Activated CD8-positive, alpha-beta T cell treated with anti-CD3 and anti-CD28 coated beads for 36 hours (primary cell): ENCODE results near the gene ARPC5. TPM values are rescaled to one million over a fixed set of nuclear protein-coding genes. Genes with fewer than 3 reads are reported as not detected.
"Not testable (repeated sequence)": the region's sequence is repeated elsewhere in the genome, so short reads cannot be mapped to it uniquely, and the experiment has no call there.

Experiments
- ATAC-seq: fragments of 200-7000 bp; cut with Tn5 transposase; one replicate; pipeline ENCODE4 v1.10.0; 2021; ENCODE audit warnings: mild to moderate bottlenecking, moderate library complexity
- CTCF ChIA-PET: fragments of 350-600 bp; sonication (Branson Sonifier 250); formaldehyde crosslinking; loops from one replicate; lab custom pipeline; 2021; ENCODE audit warnings: antibody characterized with exemption; lab: Charles Lee
- POLR2A ChIA-PET: fragments of 350-600 bp; sonication (Branson Sonifier 250); formaldehyde crosslinking; loops from one replicate; lab custom pipeline; 2021; ENCODE audit warnings: antibody characterized with exemption; lab: Charles Lee
- DNase-seq: peaks from one replicate; pipeline ENCODE4 v3.0.0-alpha.2; 2020
- H3K27ac Mint-ChIP-seq: one replicate; pipeline ENCODE4 v1.8.0; 2021; ENCODE audit warnings: mild to moderate bottlenecking, mixed read lengths
- H3K27me3 Mint-ChIP-seq: one replicate; pipeline ENCODE4 v1.8.0; 2021; ENCODE audit warnings: mixed read lengths
- H3K36me3 Mint-ChIP-seq: one replicate; pipeline ENCODE4 v1.8.0; 2021; ENCODE audit warnings: low read depth, mixed read lengths
- H3K4me1 Mint-ChIP-seq: one replicate; pipeline ENCODE4 v1.8.0; 2021; ENCODE audit warnings: low read depth, mixed read lengths
- H3K4me3 Mint-ChIP-seq: one replicate; pipeline ENCODE4 v1.8.0; 2021; ENCODE audit warnings: mild to moderate bottlenecking, moderate library complexity, mixed read lengths
- H3K9me3 Mint-ChIP-seq: one replicate; pipeline ENCODE4 v1.8.0; 2021; ENCODE audit warnings: mixed read lengths
- intact Hi-C: fragments of 100-400 bp; cut with micrococcal nuclease; formaldehyde crosslinking; loops from one replicate; pipeline ENCODE4 v1.10.0; 2022
- total RNA-seq, 2 experiments: library from RNA; stranded (reverse); gene quantifications; one replicate each; pipeline ENCODE4 v1.2.3, GENCODE V29; 2021
- TF ChIP-seq, protein P1 (sequence below): fragments of 200-600 bp; IDR thresholded peaks from one replicate; pipeline ENCODE4 v1.8.0; 2022; ENCODE audit warnings: antibody characterized with exemption, mild to moderate bottlenecking

ARPC5 gene
- 100 to 1,000 TPM; 128 to 134 TPM for total RNA-seq

DNA sequence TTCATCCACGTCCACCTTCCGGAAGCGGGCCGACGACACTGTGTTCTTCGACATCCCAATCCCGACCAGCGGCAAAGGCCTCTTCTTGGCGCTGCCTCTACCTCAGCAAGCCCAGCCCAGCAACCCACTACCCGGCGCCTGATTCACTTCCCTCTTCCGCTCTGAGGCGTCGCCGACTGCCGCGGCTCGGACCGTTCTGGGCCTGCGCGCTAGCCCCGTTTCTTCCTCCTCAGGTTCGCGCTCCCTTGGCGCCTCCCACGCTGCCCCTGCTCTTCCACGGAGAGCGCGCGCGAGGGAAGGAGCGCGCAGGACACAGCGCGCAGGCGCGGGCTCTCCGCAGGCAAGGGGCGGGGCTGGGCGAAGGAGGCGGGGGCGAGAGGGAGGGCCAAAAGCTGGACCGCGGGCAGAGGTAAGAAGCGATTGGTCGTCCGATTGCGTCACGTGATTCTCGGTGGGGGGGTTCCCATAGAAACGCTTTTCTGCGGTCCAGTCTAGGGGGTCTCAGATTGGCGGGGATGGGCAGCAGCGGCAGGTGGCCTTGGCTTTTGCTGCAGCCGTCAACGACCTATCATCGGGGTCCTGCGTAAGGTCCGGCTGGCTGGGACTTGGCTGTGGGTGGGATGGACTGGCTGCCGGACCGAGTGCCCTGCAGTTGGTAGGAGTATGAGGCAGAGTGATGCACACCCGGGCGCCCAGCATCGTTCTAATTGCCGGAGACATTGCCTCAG, at the start of gene ARPC5:
Gene ARPC5, minus strand, starts transcription at position 178 of the 728 bp plus-strand sequence. Its CDS starts 124 bp downstream, at position 54.
- intact Hi-C loops: no loop called here
- ATAC-seq: peak; percentile 89
- Mint-ChIP-seq H3K4me3 (peak within 1 kb of the TSS; percentile 89), H3K36me3 (peaks cover 16% of the 10 kb centered on the region), H3K4me1 (peaks cover 38% of the 10 kb centered on the region), H3K9me3 (no peaks in the 10 kb centered on the region), H3K27me3 (no peaks in the 10 kb centered on the region), H3K27ac (peak within 1 kb of the TSS; percentile 98)
- POLR2A ChIA-PET: interaction anchor here (2.0 kb wide), 1 partner anchor 165 kb away, joined by 9 read pairs; no protein-coding TSS in a partner anchor
- CTCF ChIA-PET: interaction anchor here (0.9 to 4.2 kb wide), 2 partner anchors 19 to 280 kb away, joined by 3 to 33 read pairs; partner anchors contain the start of gene APOBEC4
- peak; percentile 95 for DNase-seq
- TF ChIP-seq, protein P1, sequence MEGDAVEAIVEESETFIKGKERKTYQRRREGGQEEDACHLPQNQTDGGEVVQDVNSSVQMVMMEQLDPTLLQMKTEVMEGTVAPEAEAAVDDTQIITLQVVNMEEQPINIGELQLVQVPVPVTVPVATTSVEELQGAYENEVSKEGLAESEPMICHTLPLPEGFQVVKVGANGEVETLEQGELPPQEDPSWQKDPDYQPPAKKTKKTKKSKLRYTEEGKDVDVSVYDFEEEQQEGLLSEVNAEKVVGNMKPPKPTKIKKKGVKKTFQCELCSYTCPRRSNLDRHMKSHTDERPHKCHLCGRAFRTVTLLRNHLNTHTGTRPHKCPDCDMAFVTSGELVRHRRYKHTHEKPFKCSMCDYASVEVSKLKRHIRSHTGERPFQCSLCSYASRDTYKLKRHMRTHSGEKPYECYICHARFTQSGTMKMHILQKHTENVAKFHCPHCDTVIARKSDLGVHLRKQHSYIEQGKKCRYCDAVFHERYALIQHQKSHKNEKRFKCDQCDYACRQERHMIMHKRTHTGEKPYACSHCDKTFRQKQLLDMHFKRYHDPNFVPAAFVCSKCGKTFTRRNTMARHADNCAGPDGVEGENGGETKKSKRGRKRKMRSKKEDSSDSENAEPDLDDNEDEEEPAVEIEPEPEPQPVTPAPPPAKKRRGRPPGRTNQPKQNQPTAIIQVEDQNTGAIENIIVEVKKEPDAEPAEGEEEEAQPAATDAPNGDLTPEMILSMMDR: no peak

GRCh38 chr1:183685112-183685713, 49.6 kb upstream of the ARPC5 start:
- Mint-ChIP-seq H3K36me3 (no peaks in the 10 kb centered on the region), H3K27ac (no peak overlapping the region), H3K27me3 (peaks cover 6% of the 10 kb centered on the region), H3K9me3 (no peaks in the 10 kb centered on the region), H3K4me1 (peaks cover 10% of the 10 kb centered on the region), H3K4me3 (no peak overlapping the region)
- CTCF ChIA-PET: interaction anchor here (0.6 to 4.0 kb wide), 47 partner anchors 9 to 546 kb away, joined by 3 to 110 read pairs (median 4); partner anchors contain the start of genes APOBEC4, NCF2 and RGL1
- DNase-seq: peak; percentile 45
- POLR2A ChIA-PET: interaction anchor here (0.5 kb wide), 1 partner anchor 268 kb away, joined by 3 read pairs; no protein-coding TSS in a partner anchor
- TF ChIP-seq, protein P1: peak; percentile 78
- intact Hi-C loops: loop anchor here (2.0 to 10.0 kb wide), 2 partner anchors 30 to 400 kb away; no protein-coding TSS in a partner anchor
- peak; percentile 74 for ATAC-seq

- H3K9me3 Mint-ChIP-seq, H3K36me3 Mint-ChIP-seq, POLR2A ChIA-PET, CTCF ChIA-PET, DNase-seq, H3K27me3 Mint-ChIP-seq, H3K4me3 Mint-ChIP-seq, H3K27ac Mint-ChIP-seq, ATAC-seq, H3K4me1 Mint-ChIP-seq, intact Hi-C loops: not testable (repeated sequence)
These were observed 43.8 kb upstream of the ARPC5 start for GRCh38 chr1:183679363-183679762.

DNA sequence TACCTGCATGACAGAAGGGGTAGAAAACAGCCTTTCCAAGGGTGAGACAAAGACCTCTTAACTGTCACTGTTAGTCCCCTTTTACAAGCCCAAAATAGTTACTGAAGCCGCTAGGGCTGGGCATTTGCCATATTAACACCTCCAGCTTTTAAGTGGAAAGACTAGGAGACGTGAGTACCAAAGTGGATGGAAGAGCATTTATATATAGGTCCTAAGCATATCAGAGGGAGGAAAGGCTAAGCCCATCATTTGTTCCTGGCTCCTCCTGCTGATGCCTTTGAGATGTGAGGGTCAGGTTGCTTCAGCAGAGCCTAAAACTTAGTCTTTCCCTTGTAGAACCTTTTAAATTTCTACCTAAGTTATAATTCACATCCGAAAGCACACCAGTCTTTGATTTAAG, 43.2 kb upstream of the ARPC5 start:
- ChIA-PET CTCF (interaction anchor here (1.1 kb wide), 1 partner anchor 23 kb away, joined by 6 read pairs; no protein-coding TSS in a partner anchor), POLR2A (no interaction called here)
- Mint-ChIP-seq H3K9me3 (no peaks in the 10 kb centered on the region), H3K4me1 (peaks cover 4% of the 10 kb centered on the region), H3K27me3 (peaks cover 7% of the 10 kb centered on the region), H3K4me3 (no peak overlapping the region), H3K27ac (no peak overlapping the region), H3K36me3 (no peaks in the 10 kb centered on the region)
- ATAC-seq: no peak
- no peak for DNase-seq
- TF ChIP-seq, protein P1: no peak
- intact Hi-C loops: no loop called here

DNA sequence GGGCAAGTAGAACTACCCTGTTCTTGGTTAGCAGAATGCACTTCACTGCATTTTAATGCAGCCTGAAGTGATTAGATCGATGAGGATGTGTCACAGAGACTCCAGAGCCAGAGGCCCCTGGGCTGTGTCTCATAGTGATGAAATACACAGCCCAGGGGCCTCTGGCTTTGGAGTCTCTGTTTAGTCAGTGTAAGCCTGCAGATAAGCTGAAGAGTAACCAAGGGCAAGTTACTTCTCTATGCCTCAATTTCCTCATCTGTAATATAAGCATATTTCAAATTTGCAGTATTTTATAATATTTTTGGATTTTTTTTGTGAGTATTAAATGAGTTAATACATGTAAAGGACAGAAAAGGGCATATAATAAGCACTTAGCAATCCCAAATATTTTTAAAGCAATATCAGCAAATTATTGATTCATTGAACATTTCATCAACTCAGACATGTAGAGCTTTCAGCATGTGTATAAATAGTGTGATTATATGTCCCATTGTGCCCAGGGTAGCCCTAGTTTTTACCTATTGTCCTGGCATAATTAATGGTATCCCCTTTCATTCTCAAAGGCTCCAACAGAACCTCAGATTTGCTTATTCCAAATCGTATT, 41.1 kb upstream of the ARPC5 start:
- DNase-seq (no peak), ATAC-seq (no peak)
- Mint-ChIP-seq H3K27me3 (peaks cover 3% of the 10 kb centered on the region), H3K27ac (no peak overlapping the region), H3K36me3 (no peaks in the 10 kb centered on the region), H3K4me1 (no peaks in the 10 kb centered on the region), H3K4me3 (no peak overlapping the region), H3K9me3 (no peaks in the 10 kb centered on the region)
- POLR2A ChIA-PET: interaction anchor here (0.6 to 1.5 kb wide), 2 partner anchors 10 to 333 kb away, joined by 3 read pairs; no protein-coding TSS in a partner anchor
- CTCF ChIA-PET: interaction anchor here (0.7 to 4.6 kb wide), 4 partner anchors 9 to 407 kb away, joined by 3 to 34 read pairs (median 6); no protein-coding TSS in a partner anchor
- TF ChIP-seq, protein P1: no peak
- intact Hi-C loops: no loop called here
